Epithelial cell of proximal tubule (primary cell): ENCODE data around the gene UQCRFS1. TPM values are rescaled to one million over a fixed set of nuclear protein-coding genes. Genes with fewer than 3 reads are reported as not detected.

Experiments used
- DNase-seq: peaks from one replicate; pipeline ENCODE4 v3.0.0-alpha.2; 2011; ENCODE audit warnings: low read depth
- H3K4me3 ChIP-seq: 2 replicates; pipeline ENCODE4 v1.5.1; 2011; ENCODE audit warnings: low read depth, mild to moderate bottlenecking, low read length
- total RNA-seq: library from RNA; depleted of rRNA; stranded (reverse); fragments of >200 nt; gene quantifications from 2 replicates; pipeline ENCODE4 v1.2.3, GENCODE V29; 2015
- TF ChIP-seq, protein P1 (sequence below): conservative IDR thresholded peaks from 2 replicates; pipeline ENCODE4 v1.5.1; 2012; ENCODE audit warnings: low read depth, mild to moderate bottlenecking, low read length

Gene UQCRFS1
- total RNA-seq, 1 donor from 2014 or later = 51.8 TPM

DNA sequence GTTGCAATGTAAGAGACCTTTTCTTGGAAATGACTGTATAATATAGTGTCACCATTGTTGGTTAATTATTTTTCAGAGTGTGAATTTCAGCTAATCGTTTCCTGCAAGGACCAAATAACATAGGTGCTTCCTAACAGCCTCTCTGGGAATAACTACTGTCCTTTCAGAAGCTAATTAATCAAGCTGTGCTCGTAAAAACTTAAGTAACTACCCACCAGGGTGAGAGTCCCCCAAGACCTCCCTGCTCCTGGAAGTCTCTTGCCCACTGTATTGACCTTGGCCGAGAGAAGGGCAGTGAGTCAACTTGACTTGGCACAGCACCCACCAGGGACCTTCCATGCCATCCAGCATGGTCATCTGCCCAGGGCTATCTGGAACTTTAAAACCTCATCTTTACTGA, 50.3 kb downstream of the UQCRFS1 start:
- DNase-seq = no peak
- TF ChIP-seq, protein P1, sequence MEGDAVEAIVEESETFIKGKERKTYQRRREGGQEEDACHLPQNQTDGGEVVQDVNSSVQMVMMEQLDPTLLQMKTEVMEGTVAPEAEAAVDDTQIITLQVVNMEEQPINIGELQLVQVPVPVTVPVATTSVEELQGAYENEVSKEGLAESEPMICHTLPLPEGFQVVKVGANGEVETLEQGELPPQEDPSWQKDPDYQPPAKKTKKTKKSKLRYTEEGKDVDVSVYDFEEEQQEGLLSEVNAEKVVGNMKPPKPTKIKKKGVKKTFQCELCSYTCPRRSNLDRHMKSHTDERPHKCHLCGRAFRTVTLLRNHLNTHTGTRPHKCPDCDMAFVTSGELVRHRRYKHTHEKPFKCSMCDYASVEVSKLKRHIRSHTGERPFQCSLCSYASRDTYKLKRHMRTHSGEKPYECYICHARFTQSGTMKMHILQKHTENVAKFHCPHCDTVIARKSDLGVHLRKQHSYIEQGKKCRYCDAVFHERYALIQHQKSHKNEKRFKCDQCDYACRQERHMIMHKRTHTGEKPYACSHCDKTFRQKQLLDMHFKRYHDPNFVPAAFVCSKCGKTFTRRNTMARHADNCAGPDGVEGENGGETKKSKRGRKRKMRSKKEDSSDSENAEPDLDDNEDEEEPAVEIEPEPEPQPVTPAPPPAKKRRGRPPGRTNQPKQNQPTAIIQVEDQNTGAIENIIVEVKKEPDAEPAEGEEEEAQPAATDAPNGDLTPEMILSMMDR = no peak
- no peak overlapping the region for H3K4me3 ChIP-seq

DNA sequence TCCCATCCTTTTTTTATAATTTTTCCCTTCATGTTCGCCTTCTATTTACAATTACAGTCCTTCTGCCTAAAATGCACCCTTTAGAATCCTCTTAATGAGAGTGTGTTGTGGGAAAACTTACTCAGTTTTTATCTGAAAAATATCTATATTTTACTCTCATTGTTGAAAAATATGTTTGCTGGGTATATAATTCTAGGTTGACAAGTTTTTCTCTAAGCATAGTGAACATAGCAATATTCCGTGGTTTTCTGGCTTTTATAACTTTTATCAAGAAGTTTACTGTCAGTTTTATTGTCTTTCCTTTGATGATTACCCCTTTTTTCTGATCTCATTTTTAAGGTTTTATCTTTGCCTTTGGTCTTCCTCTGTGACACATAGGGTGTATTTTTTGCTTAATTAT, 57.3 kb downstream of the UQCRFS1 start:
- TF ChIP-seq, protein P1 = no peak
- DNase-seq = no peak
- no peak overlapping the region for H3K4me3 ChIP-seq
